Effector memory CD8-positive, alpha-beta T cell (primary cell): ENCODE results near the gene SYT3.
"Not testable (repeated sequence)": the region's sequence is repeated elsewhere in the genome, so short reads cannot be mapped to it uniquely, and the experiment has no call there.

Experiments used
- ATAC-seq: fragments of 150-1000 bp; cut with Tn5 transposase; replicated peaks from 2 replicates; pipeline ENCODE4 v1.10.0; 2021; ENCODE audit warnings: mild to moderate bottlenecking, moderate library complexity
- DNase-seq, 3 experiments: peaks; one replicate each; pipeline ENCODE4 v3.0.0; 2021
- H3K27ac Mint-ChIP-seq, 2 donors: one replicate each; pipeline ENCODE4 v1.8.0; 2022; ENCODE audit warnings: mild to moderate bottlenecking in 2 of 2, mixed read lengths in 2 of 2, moderate library complexity in 2 of 2
- H3K27me3 Mint-ChIP-seq, 2 donors: one replicate each; pipeline ENCODE4 v1.8.0; 2022; ENCODE audit warnings: mixed read lengths in 2 of 2
- H3K36me3 Mint-ChIP-seq: one replicate; pipeline ENCODE4 v1.8.0; 2022; ENCODE audit warnings: mild to moderate bottlenecking, moderate library complexity, mixed read lengths; ENCODE audit not compliant: insufficient read depth
- H3K4me1 Mint-ChIP-seq, 2 donors: one replicate each; pipeline ENCODE4 v1.8.0; 2022; ENCODE audit warnings: low read depth in 2 of 2, mixed read lengths in 2 of 2
- H3K4me3 Mint-ChIP-seq, 2 donors: one replicate each; pipeline ENCODE4 v1.8.0; 2022; ENCODE audit warnings: mild to moderate bottlenecking in 2 of 2, mixed read lengths in 2 of 2, moderate library complexity in 2 of 2
- H3K9me3 Mint-ChIP-seq, 2 donors: one replicate each; pipeline ENCODE4 v1.8.0; 2022; ENCODE audit warnings: mixed read lengths in 2 of 2

The SYT3 gene

DNA sequence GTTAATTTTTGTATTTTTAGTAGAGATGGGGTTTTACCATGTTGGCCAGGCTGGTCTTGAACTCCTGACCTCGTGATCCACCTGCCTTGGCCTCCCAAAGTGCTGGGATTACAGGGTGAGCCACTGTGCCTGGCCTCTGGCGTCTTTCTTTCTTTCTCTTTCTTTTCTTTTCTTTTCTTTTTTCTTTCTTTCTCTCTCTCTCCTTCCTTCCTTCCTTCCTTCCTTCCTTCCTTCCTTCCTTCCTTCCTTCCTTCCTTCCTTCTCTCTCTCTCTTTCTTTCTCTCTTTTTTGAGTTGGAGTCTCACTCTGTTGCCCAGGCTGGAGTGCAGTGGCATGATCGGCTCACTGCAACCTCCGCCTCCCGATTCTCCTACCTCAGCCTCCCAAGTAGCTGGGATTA lies 20.5 kb downstream of the SYT3 start:
- not testable (repeated sequence) for H3K36me3 Mint-ChIP-seq, ATAC-seq, H3K27me3 Mint-ChIP-seq, H3K4me1 Mint-ChIP-seq, H3K9me3 Mint-ChIP-seq, DNase-seq, H3K27ac Mint-ChIP-seq, H3K4me3 Mint-ChIP-seq

DNA sequence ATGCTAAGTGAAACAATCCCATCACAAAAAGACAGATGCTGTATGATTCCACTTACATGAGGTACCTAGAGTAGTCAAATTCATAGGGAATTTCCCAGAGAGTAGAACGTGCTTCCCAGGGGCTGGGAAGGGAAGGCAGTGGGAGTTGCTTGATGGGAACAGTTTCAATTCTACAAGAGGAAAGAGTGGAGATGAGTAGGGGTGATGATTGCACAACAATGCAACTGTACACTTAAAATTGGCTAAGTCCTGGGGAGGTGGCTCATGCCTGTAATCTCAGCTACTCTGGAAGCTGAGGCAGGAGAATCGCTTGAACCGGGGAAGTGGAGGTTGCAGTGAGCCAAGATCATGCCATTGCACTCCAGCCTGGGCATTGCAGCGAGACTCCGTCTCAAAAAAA lies 21.3 kb downstream of the SYT3 start:
- not testable (repeated sequence) for H3K36me3 Mint-ChIP-seq, DNase-seq, ATAC-seq

DNA sequence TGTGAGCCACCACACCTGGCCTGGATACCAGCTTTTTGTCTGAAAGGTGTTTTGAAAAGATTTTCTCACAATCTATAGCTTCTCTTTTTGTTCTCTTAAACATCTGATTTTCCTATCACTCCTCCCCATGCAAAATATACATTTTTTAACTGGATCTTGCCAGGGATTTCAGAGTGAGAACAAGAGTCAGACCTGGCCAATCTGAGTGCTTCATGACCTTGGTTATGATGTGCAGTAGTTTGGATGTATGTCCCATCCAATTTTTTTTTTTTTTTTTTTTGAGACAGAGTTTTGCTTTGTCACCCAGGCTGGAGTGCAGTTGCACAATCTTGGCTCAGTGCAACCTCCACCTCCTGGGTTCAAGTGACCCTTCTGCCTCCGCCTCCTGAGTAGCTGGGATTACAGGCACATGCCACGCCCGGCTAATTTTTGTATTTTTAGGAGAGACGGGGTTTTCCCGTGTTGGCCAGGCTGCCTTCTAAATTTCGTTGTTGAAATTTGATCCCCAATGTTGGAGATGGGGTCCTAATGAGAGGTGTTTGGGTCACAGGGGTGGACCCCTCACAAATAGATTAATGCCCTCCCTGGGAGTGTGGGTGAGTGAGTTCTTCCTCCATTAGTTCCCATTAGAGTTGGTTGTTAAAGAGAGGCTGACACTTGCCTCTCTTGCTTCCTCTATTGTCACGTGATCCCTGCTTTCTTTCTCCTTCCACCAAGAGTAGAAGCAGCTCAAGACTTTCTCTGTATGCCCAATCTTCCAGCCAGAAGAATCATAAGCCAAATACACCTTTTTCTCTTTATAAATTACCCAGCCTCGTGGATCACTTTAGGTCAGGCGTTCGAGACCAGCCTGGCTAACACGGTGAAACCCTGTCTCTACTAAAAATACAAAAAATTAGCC lies 26.9 kb downstream of the SYT3 start:
- not testable (repeated sequence) for H3K27ac Mint-ChIP-seq, H3K9me3 Mint-ChIP-seq, H3K4me3 Mint-ChIP-seq

More for the DNA sequence above, 21.3 kb downstream of the SYT3 start:
- H3K27ac Mint-ChIP-seq, H3K4me1 Mint-ChIP-seq, H3K9me3 Mint-ChIP-seq, H3K27me3 Mint-ChIP-seq, H3K4me3 Mint-ChIP-seq: not testable (repeated sequence)

DNA sequence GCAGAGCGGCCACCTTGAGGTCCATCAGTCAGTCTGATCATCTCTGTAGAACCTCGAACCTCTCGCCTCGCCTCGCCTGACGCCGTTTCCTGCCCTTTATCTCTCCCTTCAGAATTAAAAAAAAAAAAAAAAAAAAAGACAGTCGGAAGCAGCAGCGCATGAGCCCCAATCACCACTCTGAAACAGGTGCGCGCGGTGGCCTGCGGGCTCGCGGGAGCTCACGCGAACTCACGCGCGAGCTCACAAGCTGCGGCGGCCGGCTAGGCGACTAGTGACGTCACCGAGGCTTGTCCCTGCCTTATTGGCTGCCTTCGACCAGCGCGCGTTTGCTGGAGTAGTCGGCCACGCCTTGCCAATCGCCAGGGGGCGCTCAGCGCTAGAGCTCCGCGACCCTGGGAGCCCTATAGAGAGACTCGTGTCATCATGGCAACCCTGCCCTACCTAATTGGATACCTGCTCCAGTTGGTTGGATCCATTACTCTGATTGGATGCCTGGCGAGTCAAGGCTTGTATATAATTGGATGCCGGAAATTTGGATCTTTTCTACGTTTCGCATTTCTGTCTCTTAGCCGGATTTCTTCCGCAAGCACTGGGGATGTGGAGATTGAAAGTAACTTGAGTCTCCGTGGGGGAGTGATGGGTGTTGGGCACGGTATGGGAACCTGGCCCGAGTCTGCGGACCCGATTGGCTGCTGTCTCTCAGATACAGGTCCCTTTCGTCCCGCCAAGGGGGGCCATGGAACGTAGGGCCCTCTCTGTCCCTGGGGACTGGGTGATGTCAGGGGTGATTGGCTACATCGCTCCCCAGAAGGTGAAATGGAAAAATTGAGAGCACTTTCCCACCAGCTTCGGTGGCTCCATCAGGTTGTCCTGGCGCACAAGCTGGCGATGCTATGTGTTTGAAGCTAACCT lies 31.6 kb downstream of the SYT3 start:
- Mint-ChIP-seq H3K4me3 (peak overlapping the region in 1 of 2 donors; percentile 13), H3K9me3 (peaks cover 0 to 5% of the 10 kb centered on the region in 2 donors), H3K27ac (no peak overlapping the region)

More for the DNA sequence above, 26.9 kb downstream of the SYT3 start:
- not testable (repeated sequence) for ATAC-seq, H3K36me3 Mint-ChIP-seq, DNase-seq, H3K4me1 Mint-ChIP-seq
- H3K27me3 Mint-ChIP-seq, result peaks cover 8 to 17% of the 10 kb centered on the region in 2 donors

DNA sequence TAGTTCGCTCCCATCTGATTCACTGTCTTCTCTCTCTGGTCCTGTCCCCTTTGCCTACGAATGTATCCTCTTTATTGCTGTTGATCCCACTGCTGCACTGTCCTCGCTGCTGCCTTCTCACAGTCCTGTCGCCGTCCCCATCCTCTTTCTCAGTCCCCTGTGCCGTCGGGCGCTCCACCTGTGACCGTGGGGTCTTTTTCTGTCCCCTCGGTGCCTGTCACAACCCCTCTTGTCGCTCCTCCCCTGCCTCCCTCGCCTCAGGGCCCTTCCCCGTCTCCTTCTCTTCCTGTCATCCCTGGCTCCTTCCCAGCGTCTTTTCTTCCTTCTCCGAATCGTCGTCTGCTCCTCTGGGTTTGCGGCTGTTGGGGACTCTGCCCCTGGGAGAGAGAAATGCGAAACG lies 32.3 kb downstream of the SYT3 start:
- DNase-seq, result no peak
- Mint-ChIP-seq H3K27me3 (peaks cover 39% of the 10 kb centered on the region in 2 donors), H3K9me3 (peaks cover 0 to 5% of the 10 kb centered on the region in 2 donors), H3K27ac (no peak overlapping the region), H3K4me1 (peaks cover 5 to 9% of the 10 kb centered on the region in 2 donors), H3K4me3 (no peak overlapping the region), H3K36me3 (no peaks in the 10 kb centered on the region)
- no peak for ATAC-seq

More for the DNA sequence above, 31.6 kb downstream of the SYT3 start:
- H3K27me3 Mint-ChIP-seq, result peaks cover 31% of the 10 kb centered on the region in 2 donors
- no peaks in the 10 kb centered on the region for H3K36me3 Mint-ChIP-seq
- H3K4me1 Mint-ChIP-seq, result peaks cover 5 to 9% of the 10 kb centered on the region in 2 donors
- ATAC-seq (peak; percentile 45), DNase-seq (peak; percentile 11 to 17 (median 15))

DNA sequence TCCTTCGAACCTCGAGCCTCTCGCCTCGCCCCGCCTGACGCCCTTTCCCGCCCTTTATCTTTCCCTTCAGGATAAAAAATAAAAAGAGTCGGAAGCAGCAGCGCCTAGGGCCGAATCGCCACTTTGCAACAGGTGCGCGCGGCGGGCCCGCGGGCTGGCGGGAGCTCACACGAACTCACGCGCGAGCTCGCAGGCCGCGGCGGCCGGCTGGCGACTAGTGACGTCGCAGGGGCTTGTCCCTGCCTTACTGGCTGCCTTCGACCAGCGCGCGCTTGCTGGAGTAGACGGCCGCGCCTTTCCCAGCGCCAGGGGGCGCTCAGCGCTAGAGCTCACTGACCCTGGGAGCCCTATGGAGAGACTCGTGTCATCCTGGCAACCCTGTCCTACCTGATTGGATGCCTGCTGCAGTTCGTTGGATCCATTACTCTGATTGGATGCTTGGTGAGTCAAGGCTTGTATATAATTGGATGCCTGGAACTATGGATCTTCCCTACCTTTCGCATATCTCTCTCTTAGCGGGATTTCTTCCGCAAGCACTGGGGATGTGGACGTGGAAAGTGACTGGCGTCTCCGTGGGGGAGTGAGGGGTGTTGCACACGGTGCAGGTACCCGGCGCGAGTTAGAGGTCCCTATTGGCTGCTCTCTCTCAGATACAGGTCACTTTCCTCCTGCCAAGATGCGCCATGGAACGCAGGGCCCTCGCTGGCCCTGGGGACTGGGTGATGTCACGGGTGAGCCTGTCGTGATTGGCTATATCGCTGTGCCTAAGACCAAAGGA lies 33.4 kb downstream of the SYT3 start:
- peaks cover 50% of the 10 kb centered on the region in 2 donors for H3K27me3 Mint-ChIP-seq
- not testable (repeated sequence) for ATAC-seq, H3K4me3 Mint-ChIP-seq

DNA sequence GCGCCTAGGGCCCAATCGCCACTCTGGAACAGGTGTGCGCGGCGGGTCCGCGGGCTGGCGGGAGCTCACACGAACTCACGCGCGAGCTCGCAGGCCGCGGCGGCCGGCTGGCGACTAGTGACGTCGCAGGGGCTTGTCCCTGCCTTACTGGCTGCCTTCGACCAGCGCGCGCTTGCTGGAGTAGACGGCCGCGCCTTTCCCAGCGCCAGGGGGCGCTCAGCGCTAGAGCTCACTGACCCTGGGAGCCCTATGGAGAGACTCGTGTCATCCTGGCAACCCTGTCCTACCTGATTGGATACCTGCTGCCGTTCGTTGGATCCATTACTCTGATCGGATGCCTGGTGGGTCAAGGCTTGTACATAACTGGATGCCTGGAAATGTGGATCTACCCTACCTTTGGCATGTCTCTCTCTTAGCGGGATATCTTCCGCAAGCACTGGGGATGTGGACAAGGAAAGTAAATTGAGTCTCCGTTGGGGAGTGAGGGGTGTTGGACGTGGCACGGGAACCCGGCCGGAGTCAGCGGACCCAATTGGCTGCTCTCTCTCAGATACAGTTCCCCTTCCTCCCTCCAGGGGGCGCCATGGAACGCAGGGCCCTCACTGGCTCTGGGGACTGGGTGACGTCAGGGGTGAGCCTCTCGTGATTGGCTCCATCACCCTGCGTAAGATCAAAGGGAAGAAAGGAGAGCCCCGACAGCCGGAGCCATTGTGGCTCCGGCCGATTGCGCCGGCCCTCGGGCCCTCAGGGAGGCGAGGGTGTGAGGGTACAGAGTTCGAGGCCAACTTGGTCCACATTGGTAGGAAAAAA lies 35.2 kb downstream of the SYT3 start:
- H3K27ac Mint-ChIP-seq, H3K9me3 Mint-ChIP-seq, H3K4me1 Mint-ChIP-seq, H3K36me3 Mint-ChIP-seq, DNase-seq, ATAC-seq, H3K4me3 Mint-ChIP-seq: not testable (repeated sequence)
- H3K27me3 Mint-ChIP-seq, result peaks cover 44 to 52% of the 10 kb centered on the region in 2 donors

More for the DNA sequence above, 33.4 kb downstream of the SYT3 start:
- not testable (repeated sequence) for H3K4me1 Mint-ChIP-seq, DNase-seq, H3K9me3 Mint-ChIP-seq, H3K27ac Mint-ChIP-seq, H3K36me3 Mint-ChIP-seq

DNA sequence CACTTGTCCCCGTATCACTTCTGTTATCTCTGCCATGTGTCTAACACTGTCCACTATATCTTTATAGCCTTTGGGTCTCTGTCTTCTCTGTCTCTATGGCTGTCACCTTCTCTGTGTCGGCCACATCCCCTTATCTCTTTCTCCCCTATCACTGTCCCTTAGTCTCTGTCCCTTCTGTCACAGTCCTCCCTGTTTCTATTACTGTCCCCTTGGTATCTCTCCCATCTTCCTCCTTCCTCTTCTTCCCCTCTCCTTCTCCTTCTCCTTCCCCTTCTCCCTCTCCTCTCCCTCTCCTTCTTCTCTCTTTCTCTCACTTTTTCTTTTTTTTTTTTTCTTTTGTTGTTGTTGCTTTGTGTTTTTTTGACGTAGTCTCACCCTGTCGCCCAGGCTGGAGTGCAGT lies 36.7 kb downstream of the SYT3 start:
- Mint-ChIP-seq H3K27me3 (peaks cover 37 to 54% of the 10 kb centered on the region in 2 donors), H3K27ac (no peak overlapping the region), H3K36me3 (no peaks in the 10 kb centered on the region), H3K4me1 (peaks cover 0 to 3% of the 10 kb centered on the region in 2 donors), H3K4me3 (no peak overlapping the region), H3K9me3 (peaks cover 0 to 5% of the 10 kb centered on the region in 2 donors)
- DNase-seq (no peak), ATAC-seq (no peak)

DNA sequence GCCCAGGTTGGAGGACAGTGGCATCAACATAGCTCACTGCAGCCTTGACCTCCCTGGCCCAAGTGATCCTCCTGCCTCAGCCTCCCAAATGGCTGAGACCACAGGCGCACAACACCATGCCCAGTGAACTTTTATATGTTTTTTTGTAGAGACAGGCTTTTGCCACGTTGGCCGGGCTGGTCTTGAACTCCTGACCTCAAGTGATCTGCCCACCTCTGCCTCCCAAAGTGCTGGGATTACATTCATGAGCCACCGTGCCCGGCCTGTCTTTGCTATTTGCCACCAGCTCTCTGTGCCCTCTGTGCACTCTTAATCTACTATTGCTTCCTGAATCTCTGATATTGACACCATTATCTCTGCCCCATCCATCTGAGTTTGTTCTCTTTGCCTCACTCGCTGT lies 37.2 kb downstream of the SYT3 start:
- ATAC-seq (no peak), DNase-seq (no peak)
- no peak overlapping the region for H3K27ac Mint-ChIP-seq
- H3K36me3 Mint-ChIP-seq, result no peaks in the 10 kb centered on the region
- H3K27me3 Mint-ChIP-seq, result peaks cover 32 to 51% of the 10 kb centered on the region in 2 donors
- H3K9me3 Mint-ChIP-seq, result peaks cover 0 to 4% of the 10 kb centered on the region in 2 donors
- H3K4me3 Mint-ChIP-seq, result no peak overlapping the region
- H3K4me1 Mint-ChIP-seq, result peaks cover 0 to under 1% of the 10 kb centered on the region in 2 donors

DNA sequence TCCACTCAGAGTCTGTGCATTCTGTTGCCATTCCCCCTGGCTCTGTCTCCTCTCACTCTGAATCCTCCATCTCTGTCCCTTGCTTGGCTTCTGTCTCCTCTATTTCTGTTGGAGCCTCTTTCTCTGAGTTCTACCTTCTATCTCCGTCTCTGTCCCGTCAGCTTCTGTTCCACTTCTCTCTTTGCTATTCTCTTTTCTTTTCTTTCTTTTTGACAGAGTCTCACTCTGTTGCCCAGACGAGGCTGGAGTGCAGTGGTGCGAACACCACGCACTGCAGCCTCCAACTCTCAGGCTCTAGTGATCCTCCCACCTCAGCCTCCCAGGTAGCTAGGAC lies 37.6 kb downstream of the SYT3 start:
- Mint-ChIP-seq H3K4me3 (no peak overlapping the region), H3K4me1 (no peaks in the 10 kb centered on the region), H3K9me3 (no peaks in the 10 kb centered on the region), H3K27ac (no peak overlapping the region), H3K36me3 (no peaks in the 10 kb centered on the region), H3K27me3 (peaks cover 29 to 47% of the 10 kb centered on the region in 2 donors)
- no peak for ATAC-seq
- no peak for DNase-seq

DNA sequence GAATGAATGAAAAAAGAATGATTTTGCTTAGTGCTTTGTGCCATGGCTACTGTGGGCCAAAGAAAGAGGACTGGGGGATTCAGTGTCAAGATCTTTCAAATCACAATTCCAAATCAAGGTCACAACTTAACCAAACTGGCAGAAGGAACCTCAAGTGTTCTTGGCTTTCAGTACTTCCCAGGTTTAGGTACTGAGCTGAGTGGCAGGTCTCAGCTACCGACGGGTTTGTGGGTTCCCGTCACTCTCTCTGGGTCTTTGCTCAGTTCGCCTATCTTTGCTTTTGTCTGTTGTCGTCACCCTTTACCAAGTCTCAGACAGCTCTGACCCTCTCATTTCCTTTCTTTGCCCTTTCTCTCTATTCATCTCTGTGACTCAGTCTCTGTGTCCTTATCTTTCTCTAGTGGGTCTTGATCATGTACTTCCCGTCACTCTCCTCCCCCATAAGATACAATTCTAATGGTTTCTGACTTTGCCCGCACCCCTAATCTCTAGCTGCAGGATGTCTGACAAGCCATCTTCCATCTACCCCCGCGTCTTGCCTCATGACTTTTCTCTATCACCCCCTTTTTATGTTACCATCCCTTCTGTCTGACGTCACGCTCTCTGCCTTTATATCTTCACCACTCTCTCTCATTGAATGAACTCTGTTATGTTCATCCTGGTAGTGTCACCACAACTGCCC lies 38.1 kb downstream of the SYT3 start:
- H3K9me3 Mint-ChIP-seq, result no peaks in the 10 kb centered on the region
- H3K36me3 Mint-ChIP-seq, result no peaks in the 10 kb centered on the region
- DNase-seq (no peak), ATAC-seq (no peak)
- H3K27me3 Mint-ChIP-seq, result peaks cover 29 to 44% of the 10 kb centered on the region in 2 donors
- H3K27ac Mint-ChIP-seq, result no peak overlapping the region
- no peak overlapping the region for H3K4me3 Mint-ChIP-seq
- H3K4me1 Mint-ChIP-seq, result no peaks in the 10 kb centered on the region

DNA sequence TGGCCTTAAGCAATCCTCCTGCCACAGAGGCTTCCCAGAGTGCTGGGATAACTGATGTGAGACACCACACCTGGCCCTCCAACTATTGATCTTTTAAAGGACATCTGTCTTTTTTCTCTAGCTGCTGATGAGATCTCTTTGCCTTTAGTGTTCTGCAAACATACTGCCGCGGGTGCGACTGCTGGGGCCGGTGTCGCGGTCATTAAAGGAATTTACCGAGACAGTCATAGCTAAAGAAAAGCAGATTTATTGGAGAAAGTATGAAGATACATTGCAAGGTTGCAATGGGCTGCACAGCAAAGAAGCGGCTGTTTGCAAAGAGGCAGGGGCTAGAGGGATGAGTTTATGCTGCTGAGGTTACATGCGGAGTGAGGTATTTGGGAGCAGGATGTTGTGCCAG lies 40.3 kb downstream of the SYT3 start:
- H3K4me1 Mint-ChIP-seq, result no peaks in the 10 kb centered on the region
- DNase-seq (no peak), ATAC-seq (no peak)
- no peaks in the 10 kb centered on the region for H3K36me3 Mint-ChIP-seq
- H3K27me3 Mint-ChIP-seq, result peaks cover 40 to 41% of the 10 kb centered on the region in 2 donors
- H3K27ac Mint-ChIP-seq, result peak overlapping the region in 1 of 2 donors; percentile 44
- no peak overlapping the region for H3K4me3 Mint-ChIP-seq
- H3K9me3 Mint-ChIP-seq, result no peaks in the 10 kb centered on the region
